ENCODE results near the gene ARSA.
"Not testable (repeated sequence)": the region's sequence is repeated elsewhere in the genome, so short reads cannot be mapped to it uniquely, and the experiment has no call there.

- not testable (repeated sequence) for TF ChIP-seq CTCF, POLR2A, POLR2AphosphoS5, EP300 (IDR thresholded peaks at IDR 0.05)
These were observed 19.7 kb downstream of the ARSA start for GRCh38 chr22:50608058-50608840.

Measured in upper lobe of left lung (tissue), 4 donors.